HK-2 (cell line): ENCODE results near the gene SEMA6A.

Source experiments
- DNase-seq: peaks from one replicate; pipeline ENCODE4 v3.0.0-alpha.2; 2018; ENCODE audit not compliant: unreplicated experiment

The SEMA6A gene

DNA sequence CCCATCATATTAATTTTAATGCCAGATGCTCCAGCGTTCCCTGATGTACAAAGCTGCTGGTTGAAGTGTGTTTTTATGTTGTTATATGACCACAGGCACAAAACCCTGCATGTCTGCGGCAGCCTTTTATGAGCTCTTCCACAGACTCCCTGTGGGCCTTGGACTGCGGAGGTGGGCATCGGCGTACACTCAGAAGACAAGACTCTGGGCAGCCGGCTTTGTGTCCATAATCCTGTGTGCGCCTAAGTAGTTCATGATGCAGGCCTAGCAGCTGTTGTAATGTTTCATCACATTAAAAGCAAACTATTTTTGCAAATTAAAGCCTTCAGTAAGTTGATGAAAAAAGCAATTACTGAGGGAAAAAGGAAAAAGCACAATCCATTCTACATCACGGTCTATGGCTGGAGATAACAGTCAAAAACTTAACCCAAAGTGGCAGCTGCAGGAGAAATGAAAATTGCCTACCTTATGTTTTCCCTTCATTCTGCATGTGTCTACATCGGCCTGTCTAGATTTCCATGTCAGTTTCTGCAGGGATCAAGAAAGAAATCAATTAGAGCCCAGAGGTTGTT lies 78.8 kb downstream of the SEMA6A start:
- no peak for DNase-seq

DNA sequence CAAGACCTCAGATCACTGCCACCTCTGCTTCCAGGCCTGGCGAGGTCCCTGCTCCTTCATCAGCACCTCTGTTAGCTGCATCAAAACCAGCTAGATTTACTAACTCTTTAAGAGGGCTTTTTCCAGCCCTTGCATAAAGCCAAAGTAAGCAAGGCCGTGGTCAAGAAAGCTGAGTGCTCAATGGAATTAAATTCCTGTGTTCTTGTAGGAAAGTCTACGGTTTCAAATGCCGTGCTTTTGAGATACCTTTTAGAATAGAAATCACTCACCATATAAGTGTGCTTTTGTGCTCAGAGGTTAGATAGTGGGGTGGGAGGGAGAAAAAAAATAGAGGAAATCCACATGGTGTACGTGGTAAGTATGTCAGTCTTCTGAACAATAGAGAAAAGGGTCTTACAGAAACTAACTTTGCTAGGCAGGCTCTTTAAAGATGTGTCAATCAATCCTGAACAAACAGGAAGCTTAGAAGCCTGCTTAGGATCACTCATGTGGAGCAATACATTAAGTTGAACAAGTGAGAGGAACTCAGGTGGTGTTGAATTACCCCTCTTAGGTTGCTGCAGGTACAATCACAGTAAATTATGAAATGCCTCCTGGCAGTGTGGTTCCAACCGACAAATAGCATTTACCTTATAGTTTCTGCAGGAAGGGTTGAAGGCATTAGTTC lies 79.7 kb downstream of the SEMA6A start:
- DNase-seq, result no peak

DNA sequence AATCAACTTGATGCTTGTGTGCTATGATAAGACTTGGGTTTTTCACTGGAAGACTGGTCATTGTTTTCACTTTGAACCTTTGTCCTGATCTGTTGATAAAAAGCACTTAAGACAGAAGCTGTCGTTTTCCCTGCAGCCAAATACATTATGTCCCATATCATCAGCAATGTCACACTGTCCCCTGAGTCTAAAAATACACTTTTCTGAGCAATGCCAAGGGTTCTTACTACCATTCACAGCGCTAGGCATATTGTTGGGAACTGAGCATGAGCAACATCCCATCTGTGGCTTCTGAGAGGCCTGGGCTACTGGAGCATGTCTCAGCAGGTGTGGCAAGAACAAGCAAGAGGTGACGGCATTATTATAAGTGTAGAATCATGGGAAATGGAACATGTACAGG lies 81.8 kb downstream of the SEMA6A start:
- peak; percentile 22 for DNase-seq

DNA sequence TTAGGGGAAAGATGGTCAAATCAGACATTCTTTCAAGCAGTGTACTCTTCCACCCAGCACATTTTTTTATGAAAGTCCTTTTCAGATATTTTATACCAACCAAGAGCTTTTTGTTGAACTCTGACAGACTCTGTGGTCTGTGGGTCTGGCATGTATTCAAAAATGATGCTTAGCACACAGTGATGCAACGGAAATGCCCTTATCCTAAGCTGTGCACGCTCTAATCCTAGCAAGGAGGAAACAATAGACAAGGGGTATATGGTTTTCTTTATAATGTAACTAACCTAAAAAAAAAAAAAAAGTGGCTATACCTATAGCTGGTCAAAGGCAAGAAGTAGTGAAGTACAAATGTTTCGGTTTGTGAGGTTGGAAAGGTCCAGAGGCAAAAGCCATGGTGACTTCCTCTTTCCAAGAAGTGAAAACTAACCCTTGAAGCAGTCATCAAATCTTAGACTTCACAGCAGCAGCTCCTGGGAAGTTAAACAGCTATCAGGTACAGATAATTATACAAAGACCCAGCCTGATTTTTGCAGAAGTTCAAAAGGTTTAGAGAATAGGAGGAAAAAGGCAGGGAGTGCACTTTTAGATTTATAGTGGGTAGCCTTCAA lies 82.5 kb downstream of the SEMA6A start:
- peak; percentile 18 for DNase-seq

DNA sequence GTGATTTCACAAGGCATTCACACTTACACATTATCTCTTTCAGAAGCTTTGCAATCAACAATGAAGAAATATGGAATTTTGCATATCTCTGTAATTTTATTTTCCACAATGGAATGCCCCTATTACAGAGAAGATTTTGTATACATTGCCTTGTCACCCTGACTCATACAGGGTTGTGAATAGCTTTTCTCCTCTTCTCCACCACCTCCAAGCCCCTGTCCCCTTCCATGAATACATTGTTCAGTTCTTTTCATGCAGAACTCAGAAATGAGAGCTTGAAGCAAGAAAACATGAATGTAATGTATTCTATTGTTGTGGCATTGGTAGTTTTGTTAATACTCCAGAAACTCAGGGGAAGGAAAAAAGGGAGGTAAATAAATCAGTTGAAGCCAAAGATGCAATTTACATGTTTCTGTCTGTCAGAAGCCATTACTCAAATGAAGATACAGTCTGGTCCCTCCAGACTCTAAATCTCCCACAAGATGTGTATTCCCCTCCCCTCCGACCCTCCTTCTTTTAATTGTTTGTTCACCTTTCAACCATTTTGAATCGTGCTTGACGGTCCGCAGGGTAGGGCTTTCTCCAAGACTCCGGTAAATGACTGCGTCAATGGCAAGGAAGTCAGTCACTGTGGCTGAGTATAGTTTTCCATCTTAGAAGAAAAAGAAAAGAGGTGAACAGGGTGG lies 86.1 kb downstream of the SEMA6A start:
- no peak for DNase-seq

DNA sequence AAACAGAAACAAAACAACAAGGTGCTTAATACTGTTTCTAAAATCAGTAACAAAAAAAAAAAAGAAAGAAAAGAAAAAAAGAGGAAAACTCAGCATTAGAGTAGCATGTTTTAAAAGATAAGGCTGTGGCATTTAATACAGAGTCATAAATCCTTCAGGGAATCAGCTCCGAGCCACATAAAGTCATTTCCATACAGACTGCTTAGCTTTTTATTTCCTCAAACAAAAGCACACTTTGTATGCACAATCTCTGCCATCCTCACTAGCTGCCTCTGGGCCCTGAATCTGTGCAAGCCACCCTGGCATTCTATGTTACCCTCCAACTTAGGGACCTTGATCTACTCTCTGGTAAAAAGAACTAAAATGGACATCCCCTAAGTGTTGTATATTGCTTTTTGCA lies 87.6 kb downstream of the SEMA6A start:
- no peak for DNase-seq

DNA sequence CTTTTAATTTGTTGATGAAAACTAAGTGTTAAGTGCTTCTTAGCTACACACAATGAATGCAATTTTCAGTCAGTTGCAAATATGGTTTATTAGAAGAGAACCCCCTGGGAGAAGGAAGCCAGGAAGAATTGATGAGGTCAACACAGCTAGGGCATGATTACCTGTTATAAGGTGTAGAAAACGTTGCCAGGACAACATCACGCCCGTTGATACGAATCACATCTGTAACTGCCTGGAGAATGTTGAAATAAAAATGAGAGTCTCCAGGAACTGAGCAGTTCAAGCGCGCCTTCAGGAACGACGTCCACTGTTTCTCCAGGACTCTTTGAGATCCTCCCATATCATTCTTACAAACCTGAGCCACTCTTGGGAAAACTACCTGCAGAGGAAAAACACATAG lies 88.0 kb downstream of the SEMA6A start:
- DNase-seq, result no peak

DNA sequence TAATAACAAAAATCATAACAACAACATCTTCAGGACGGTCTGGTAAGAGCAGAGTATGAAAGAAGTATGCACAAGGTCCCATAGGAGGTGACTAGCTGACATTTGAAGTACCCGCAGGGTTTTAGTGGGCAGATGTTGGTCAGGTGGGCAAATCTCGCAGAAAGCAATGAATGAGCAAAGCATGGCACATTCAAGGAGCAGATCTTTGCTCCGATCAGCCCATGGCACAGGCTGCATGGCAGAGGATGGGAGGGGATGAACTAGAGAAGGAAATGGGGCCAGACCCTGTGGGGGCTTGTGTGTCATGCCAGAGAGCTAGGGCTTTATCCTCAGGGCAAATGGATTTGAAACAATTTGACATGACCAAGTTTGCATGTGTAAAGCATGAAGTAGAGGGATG lies 90.0 kb downstream of the SEMA6A start:
- no peak for DNase-seq

DNA sequence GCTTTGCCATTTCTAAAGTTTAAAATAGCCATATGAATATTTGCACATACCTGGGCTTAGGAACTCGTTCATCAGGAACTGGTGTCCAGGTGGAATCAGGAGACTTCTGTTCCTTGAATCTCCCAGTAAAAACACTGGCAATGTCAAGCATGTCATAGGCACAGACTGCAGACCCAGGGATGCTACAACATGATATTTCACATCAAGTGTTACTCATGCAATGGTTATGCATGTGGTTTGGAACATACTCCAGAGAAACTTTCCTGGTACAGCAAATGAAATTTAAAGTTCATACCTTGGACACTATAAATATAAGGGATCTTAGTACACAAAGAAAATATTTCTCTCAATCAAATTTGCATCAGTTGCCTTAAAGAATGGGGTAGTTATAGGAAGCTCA lies 92.2 kb downstream of the SEMA6A start:
- no peak for DNase-seq

DNA sequence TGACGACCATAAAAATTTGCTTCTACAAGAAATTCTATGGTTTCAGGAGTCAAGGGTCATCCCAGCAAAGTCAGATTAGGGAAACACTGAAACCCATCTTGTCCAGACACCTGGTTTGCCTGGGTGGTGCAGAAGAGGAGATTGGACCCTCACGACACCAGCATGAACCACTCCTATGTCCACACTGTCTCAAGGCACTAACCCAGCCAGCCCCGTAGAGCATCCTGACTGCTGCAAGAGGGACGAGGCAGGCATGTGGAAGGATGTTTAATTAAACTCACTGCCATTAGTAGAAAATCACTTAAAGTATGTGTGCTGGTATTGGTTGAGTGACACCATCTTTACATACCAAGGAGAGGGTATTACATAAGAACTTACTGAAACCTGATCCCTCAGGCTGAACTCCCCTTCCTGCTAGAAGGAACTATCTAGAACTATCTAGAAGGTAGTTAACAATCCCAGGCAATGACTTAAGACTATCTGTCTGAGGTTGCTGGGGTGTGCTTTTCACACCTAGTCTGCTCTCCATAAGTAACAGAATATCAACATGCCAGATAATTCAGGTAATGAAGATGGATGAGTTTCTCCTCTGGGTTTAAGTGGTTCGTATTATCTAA lies 93.6 kb downstream of the SEMA6A start:
- no peak for DNase-seq

DNA sequence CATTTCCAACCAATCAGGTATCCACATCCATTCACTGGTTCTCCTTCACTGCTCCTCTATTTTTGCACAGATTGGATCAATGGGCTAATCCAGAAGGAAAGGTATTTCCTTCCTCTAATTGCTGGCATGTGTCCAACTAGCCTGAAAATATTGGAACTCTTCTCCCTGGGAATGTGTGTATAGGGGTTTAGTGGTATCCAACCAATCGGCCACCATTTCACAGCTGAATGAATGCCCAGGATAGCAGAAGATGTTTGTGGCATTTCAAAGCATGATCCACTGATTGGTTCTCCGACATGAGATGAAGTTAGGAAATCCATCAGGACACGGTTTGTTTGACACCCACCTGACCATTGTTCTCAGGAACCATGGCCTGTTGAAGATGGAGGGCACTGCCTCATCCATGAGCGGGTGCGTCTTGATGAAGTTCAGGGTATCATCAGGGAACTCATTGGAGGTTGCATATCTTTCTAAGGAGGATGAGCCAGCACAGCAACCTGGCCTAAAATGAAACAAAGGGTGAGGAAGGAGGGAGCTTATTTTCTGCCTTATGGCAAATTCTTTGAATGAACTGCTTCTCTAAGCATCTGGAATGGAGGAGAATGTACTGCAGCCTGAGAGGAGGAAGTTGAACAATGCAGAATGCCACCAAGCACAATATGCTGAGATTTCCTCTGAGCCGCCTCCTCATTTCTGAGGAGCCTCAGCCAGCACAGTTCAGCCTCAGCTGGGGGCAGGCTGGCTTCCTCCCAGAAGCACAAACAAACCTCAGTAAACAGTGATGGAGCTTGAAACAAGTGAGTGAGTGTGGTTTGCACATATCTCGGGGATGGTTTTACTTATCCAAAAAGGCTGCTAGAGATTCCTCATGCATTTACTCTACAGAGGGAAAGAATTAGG lies 94.6 kb downstream of the SEMA6A start:
- no peak for DNase-seq

DNA sequence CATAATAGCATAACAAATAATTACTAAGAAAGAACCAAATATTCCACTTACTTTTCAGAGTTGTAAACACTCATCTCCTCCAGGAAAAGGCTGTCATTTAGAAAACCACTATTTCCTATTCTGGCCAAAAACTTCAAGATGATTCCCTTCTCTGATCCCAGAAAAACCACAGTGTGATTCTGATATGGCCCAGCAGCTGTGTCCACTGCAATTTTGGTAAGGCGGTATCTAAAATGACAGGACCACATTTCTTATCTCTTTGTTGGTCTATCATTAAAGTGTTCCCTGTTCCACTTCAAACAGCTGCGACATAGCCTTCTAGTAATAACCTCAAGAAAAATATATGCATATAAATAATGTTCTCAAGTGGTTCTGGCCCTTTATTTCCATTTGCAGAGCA lies 96.1 kb downstream of the SEMA6A start:
- DNase-seq, result no peak

DNA sequence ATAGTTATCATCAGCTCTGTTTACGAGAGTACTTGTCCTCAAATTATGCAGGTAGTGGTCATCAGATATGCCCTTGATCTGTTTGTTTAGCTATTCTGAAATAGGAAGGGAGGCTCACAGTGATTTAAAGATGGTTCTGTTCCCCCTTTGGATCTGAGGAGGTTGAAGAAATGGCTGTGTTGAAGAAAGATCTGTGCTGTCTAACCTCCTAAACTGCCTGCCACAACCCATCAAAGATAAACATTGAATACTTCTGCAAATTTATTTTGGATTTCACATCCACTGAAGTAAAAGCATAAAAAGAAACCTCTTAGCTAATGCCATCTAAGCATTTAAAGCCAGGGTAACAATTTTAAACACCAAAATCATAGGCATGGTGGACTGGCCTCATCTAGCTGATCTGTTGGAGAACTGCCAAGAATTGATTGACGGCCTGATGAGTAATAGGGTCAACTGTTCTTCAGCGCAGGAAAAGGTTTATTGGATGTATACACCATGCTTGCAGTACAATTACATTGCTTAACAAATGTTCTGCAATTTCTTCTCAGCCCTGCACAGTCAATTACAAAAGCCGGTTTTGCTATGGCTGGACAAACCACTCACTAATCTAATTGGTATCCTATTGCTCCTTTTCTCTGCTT lies 97.6 kb downstream of the SEMA6A start:
- no peak for DNase-seq

DNA sequence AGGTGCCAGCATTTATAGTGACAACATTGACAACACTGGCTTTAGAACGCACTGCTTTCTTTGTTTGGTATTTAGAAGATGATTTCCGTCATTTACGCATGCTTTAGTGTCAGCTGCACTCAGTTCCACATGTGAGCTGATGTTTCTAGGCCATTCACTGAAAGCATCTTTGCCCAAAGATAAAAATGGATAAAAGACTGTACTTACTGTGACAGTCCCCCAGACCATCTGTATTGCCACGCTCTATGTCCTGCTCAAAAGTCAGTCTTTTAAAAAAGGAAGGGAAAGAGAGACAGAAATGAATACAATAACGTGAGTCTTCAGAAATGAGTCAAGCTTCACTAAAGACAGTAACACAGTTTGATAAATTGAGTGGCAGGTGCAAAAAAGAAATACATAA lies 99.3 kb downstream of the SEMA6A start:
- DNase-seq, result no peak

DNA sequence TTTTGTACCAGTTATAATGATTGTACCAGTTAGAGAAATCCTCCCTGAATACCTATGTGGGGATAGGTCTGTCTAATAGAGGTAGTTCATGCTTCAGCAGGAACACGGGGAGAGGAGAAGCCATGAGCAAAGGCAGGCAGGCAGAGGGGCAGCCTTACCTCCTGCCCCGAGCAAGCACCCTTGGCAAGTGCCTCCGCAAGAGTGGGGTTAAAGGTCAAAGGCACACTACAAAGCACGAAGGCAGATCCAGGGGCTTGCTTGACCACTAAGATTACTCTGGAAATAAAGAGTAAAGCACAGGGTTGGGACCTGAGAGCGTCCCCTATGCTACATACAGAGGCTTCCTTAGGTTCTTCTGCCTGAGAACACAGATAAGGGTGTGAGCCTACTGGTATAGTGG lies 100.9 kb downstream of the SEMA6A start:
- DNase-seq, result no peak

DNA sequence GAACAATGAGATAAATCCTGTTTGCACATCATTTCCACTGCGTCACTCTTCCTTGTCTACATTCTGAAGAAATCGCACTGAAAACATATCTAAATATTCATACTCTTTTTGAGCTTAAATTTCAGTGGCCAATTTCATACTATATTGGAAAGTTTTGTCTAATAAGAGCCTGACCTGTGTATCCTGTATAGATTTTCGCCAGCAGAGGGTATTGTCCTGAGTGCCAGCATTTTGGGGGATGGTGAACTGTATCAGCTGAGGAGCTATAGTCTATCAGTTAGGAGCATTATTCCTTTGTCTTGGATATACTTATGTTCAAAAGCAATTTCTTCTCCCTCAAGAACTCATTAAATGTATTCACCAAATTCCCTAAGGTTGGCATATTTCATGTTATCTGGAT lies 102.3 kb downstream of the SEMA6A start:
- no peak for DNase-seq

DNA sequence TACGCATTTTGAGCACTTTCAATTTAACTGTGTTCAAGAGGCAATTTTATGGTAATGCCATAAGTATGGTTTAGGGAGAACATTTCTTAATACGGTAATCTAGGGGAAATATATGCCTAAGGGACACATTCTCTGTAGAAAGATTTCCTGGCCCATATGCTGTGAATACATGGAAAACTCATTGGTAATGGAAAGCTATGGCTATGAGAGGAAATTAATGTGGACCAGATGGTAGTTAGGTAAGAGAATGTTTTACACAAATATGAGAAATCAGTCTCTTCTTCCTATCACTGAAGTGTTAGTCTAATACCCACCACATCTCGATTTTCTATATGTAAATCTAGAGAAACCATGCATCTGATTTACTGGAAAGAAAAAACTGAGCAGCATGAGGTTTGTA lies 105.0 kb downstream of the SEMA6A start:
- DNase-seq, result no peak

DNA sequence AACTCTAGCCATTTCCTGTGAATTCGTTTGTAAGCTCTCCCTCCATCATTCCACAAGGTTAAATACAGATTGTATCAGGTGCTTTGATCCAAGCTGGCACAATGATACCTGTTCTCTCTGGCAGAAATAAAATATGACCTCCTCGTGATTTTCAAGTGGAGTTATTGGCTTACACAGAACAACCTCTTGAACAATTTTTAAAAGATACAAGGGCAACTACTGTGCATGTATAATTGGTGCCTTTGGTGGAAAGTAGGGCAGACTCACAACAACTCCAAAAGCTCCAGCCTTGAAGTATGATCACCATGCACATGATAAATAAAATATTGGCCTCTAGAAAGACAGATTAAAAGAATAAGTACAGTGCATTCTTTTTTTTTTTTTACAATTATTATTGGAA lies 106.0 kb downstream of the SEMA6A start:
- no peak for DNase-seq

DNA sequence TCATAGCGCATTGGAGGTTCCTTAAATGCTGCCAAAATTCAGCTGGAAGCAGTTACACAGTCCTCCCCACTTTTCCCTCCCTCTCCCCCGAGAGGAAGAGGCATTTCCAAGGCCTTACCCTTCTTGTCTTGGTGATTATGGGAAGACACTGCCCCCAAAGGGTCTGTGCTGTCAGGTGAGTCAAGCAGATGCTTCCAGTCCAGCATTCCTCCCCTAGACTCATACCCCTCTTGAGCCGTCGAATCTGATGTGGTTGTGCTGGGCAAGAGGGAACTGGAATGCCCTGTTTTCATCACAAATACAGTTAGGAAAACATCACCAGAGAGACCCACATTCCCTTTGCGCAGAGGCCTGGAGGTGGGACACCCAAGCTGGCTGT lies 107.2 kb downstream of the SEMA6A start:
- no peak for DNase-seq

DNA sequence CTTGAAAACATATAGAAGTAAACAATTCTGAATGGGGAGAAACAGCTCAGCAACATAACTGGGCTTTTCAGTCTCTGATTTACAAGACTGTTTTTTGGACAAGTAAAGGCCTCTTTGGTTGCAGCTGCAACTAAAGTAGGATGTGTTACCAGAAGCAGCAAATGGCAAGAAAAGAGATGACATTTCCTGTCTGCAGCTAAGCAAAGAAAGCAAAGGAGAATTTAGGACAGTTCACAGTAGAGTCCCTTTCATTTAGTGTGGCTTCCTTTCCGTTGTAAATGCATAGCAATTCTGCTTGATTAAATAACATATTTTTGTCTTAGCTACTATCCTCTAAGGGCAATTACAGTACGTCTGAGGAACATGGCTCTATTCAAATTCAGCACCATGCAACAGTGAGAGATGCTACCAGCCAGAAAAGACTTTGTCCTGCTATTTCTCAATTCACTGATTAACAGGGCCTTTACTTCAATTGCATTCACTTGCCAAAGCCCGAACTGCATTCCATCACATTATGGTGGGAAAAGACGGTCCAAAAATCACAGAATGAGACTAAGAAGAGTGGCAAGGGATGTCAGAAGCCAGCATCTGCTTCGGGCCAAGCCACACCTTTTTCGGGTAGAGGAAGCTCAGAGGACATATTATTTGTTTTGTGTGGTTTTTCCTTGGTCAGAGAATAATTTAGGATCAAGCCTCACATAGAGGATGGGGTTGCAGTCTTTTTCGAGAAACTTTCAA lies 107.7 kb downstream of the SEMA6A start:
- no peak for DNase-seq
